IPS DF 6.9 (cell line): ENCODE results near the gene TNFRSF8.
"Not testable (repeated sequence)": the region's sequence is repeated elsewhere in the genome, so short reads cannot be mapped to it uniquely, and the experiment has no call there.

Source experiments
- DNase-seq: peaks from one replicate; pipeline ENCODE4 v3.0.0-alpha.2; 2013; ENCODE audit warnings: low read depth, low spot score
- H3K27ac ChIP-seq: one replicate; pipeline ENCODE4 v1.5.1; 2013; ENCODE audit warnings: low read length, control low read depth
- H3K27me3 ChIP-seq: 2 replicates; pipeline ENCODE4 v1.6.1; 2013; ENCODE audit warnings: mild to moderate bottlenecking, low read length; ENCODE audit not compliant: control insufficient read depth, insufficient read depth
- H3K36me3 ChIP-seq: 2 replicates; pipeline ENCODE4 v1.6.1; 2013; ENCODE audit warnings: low read length; ENCODE audit not compliant: control insufficient read depth, insufficient read depth
- H3K4me1 ChIP-seq: 2 replicates; pipeline ENCODE4 v1.6.1; 2013; ENCODE audit warnings: low read length; ENCODE audit not compliant: control insufficient read depth, insufficient read depth
- H3K4me3 ChIP-seq: 2 replicates; pipeline ENCODE4 v1.5.1; 2013; ENCODE audit warnings: mild to moderate bottlenecking, low read length
- H3K9me3 ChIP-seq: 2 replicates; pipeline ENCODE4 v1.6.1; 2013; ENCODE audit warnings: low read length, inconsistent platforms; ENCODE audit not compliant: control insufficient read depth, insufficient read depth
- WGBS: extraction: QIAGEN DNeasy Blood & Tissue Kit; methylation state at CpG from one replicate; pipeline ENCODE4 v1.1.7; 2013; ENCODE audit warnings: mixed read lengths, missing lambda C conversion rate; ENCODE audit not compliant: insufficient read length, insufficient coverage; 5-methylcytosine and 5-hydroxymethylcytosine counted together

TNFRSF8 gene

DNA sequence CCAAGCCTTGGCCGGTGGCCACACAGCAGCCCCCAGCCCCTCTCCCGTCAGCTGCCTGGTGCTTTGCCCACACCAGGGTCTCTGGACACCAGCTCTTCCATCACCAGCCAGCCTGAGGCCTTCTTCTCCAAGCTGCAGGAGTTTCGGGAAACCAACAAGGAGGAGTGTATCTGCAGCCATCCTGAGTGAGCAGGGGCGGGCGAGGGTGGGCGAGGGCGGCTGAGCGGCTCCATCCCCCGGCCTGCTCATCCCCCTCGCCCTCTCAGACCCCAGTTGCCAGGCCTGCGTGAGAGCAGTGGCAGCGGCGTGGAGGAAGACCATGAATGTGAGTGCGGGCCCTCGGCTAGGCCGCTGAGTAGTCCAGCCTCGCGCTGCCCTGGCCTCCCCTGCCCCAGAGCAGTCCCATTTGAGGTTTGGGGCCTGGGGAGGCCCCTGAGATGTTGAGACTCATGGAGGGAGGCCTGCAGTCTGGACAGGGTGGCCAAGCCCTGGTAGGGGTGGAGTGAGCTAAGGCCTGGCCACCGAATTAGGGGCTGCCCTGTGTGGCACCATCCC lies 34.1 kb upstream of the TNFRSF8 start:
- H3K4me3 ChIP-seq: no peak overlapping the region
- H3K27me3 ChIP-seq: no peaks in the 10 kb centered on the region
- H3K36me3 ChIP-seq: peaks cover 31% of the 10 kb centered on the region
- WGBS: no CpG with 5 or more reads among the region's 19 CpGs
- H3K4me1 ChIP-seq: no peaks in the 10 kb centered on the region
- no peak for DNase-seq
- no peaks in the 10 kb centered on the region for H3K9me3 ChIP-seq
- H3K27ac ChIP-seq: no peak overlapping the region

DNA sequence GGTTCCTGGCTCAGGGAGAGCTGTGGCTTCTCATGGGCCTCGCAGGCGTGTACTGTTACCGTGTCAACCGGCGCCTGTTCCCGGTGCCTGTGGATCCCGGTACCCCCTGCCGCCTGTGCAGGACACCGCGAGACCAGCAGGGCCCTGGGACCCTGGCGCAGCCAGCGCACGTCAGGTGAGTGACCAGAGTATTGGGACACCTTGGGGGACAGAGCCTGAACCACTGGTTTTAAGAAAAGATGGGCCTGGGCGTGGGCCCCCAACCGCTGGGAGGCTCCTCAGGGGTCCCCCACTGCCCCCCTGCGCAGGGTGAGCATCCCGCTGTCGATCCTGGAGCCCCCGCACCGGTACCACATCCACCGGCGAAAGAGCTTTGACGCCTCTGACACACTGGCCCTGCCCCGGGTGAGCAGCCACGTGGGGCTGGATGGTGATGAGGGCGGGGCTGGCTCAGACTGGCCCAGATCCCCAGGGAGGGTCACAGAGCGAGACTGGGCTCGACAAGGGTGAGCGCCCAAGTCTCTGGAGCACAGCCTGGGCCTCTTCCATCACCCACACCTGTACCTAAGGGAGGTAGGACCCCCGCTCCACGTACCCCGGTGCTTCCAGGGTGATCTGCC lies 33.3 kb upstream of the TNFRSF8 start:
- Histone ChIP-seq H3K4me3 (no peak overlapping the region), H3K27me3 (no peaks in the 10 kb centered on the region), H3K9me3 (no peaks in the 10 kb centered on the region), H3K27ac (no peak overlapping the region), H3K36me3 (peaks cover 29% of the 10 kb centered on the region), H3K4me1 (no peaks in the 10 kb centered on the region)
- no peak for DNase-seq
- no CpG with 5 or more reads among the region's 32 CpGs for WGBS

DNA sequence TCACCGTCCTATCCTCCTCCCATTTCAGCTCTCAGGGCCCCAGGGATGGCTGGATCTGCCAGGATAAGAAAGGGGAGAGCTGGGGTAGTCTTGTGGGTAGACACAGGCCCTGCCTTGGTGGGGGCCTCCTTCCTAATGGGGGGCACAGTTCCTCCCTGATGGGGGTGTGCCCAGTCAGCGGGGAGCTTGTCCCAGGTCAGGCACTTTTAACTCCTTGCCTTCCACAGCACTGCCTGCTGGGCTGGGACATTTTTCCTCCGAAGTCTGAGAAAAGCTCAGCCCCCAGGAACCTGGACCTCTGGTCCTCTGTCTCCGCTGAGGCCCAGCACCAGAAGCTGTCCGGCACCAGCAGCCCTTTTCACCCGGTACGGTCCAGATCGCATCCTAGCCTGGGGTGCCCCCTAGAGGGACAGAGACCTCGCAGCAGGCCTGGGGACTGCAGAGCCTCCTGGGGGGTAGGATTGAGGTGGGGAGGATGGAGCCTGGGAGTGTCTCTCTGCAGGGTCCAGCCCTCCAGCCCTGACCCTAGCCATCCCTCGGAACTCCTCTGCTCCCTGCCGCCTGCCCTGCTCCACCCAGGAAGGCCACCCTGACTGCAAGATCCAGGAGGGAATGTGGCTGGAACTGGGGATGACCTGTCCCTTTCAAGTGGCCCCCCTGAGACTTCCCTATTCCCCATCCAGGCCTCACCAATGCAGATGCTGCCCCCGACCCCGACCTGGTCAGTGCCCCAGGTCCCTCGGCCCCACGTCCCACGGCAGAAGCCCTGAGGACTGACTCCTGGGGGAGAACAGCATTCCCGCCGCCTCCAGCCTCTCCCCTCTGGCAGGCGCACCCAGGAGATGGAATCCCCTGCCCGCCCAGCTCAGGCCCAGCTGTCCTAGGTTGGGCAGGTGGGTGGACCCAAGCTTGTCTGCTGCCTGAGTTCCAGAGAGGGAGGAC lies 31.8 kb upstream of the TNFRSF8 start:
- H3K4me1 ChIP-seq: no peaks in the 10 kb centered on the region
- H3K4me3 ChIP-seq: no peak overlapping the region
- no peaks in the 10 kb centered on the region for H3K27me3 ChIP-seq
- WGBS: no CpG with 5 or more reads among the region's 20 CpGs
- no peak for DNase-seq
- no peak overlapping the region for H3K27ac ChIP-seq
- peaks cover 27% of the 10 kb centered on the region for H3K36me3 ChIP-seq
- H3K9me3 ChIP-seq: no peaks in the 10 kb centered on the region

DNA sequence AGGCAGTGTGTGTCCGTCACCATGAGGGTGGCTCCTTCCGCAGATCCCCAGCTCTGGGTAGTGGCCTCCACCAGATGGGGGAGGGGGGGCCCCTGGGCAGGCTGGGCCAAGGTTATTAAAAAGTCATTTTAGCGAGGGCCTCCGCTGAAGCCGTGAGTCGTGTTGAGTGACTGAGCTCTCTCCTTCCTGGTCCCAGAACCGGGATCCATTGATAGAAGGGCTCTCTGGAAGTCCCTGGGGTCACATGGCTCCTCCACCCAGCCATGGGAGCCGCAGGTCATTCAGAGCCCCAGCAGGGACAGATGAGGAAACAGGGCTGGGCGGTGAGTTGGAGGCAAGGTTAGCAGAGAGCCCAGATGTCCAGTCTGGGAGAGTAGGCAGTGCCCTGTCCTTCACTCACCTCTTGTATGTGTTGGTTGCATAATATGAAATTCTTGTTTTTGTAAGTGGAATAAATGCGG lies 30.9 kb upstream of the TNFRSF8 start:
- no peak overlapping the region for H3K4me3 ChIP-seq
- WGBS: no CpG with 5 or more reads among the region's 10 CpGs

DNA sequence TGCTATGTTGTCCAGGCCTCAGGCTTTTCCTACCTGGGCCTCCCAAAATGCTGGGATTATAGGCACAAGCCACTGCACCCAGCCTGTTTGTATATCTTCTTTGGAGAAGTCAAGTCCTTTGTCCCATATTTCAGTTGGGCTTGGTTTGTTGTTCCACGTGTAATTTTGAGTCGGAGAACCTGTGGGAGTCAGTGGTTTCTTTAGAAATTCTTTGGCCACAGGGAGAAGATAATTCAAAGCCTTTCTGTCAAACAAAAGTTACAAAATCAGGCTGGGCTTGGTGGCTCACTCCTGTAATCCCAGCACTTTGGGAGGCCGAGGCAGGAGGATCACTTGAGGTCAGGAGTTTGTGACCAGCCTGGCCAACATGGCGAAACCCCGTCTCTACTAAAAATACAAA lies 29.7 kb upstream of the TNFRSF8 start:
- not testable (repeated sequence) for H3K27me3 ChIP-seq, H3K4me3 ChIP-seq, H3K9me3 ChIP-seq, DNase-seq, H3K4me1 ChIP-seq, H3K27ac ChIP-seq
- no CpG with 5 or more reads among the region's 5 CpGs for WGBS
- H3K36me3 ChIP-seq: peaks cover 22% of the 10 kb centered on the region

More for the DNA sequence above, 30.9 kb upstream of the TNFRSF8 start:
- Histone ChIP-seq H3K27me3 (no peaks in the 10 kb centered on the region), H3K36me3 (peaks cover 26% of the 10 kb centered on the region), H3K27ac (no peak overlapping the region), H3K9me3 (no peaks in the 10 kb centered on the region), H3K4me1 (no peaks in the 10 kb centered on the region)
- no peak for DNase-seq

DNA sequence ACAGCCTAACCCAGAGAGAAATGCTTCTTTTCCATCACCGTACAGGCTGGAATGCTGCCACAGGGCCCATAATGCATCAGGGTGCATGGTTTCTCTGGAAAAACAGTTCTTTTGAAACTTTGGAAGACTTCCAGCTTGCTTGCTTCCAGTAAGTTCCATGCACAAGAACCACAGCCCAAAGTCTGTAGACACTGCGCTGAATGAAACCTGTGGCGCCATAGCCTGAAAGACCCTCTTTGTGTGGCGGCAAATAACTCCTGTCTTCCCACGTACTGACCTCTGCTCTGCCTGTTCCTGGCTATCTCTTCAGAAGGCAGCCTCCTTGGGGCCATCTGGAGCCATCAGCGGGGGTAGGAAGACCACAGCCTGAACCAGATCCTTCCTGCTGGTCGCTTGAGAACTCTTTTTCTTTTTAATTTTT lies 28.7 kb upstream of the TNFRSF8 start:
- H3K4me3 ChIP-seq: no peak overlapping the region
- no peak for DNase-seq
- WGBS: no CpG with 5 or more reads among the region's 7 CpGs

DNA sequence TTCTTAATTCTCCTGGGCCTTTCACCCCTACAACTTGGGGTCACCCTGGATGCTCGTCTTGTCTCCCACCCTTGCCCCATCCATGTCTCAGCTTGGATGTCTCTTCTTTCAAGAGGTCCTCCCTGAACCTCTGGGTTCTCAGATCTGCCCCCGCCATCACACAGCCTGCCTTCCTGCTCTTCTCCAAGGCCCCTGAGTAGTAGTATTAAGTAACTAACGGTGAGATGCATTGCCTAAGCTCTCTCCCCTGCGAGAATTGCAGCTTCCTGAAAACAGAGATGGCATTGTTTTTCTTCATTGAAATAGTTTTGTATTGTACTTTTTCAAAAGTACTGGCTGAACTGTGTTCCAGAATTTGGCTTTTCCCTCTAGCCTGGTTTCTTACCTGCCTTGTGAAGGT lies 27.8 kb upstream of the TNFRSF8 start:
- no peak for DNase-seq
- Histone ChIP-seq H3K4me1 (no peaks in the 10 kb centered on the region), H3K36me3 (peaks cover 14% of the 10 kb centered on the region), H3K27ac (no peak overlapping the region), H3K9me3 (no peaks in the 10 kb centered on the region), H3K27me3 (no peaks in the 10 kb centered on the region), H3K4me3 (no peak overlapping the region)
- no CpG with 5 or more reads among the region's 4 CpGs for WGBS

More for the DNA sequence above, 28.7 kb upstream of the TNFRSF8 start:
- Histone ChIP-seq H3K4me1 (no peaks in the 10 kb centered on the region), H3K27ac (no peak overlapping the region), H3K27me3 (no peaks in the 10 kb centered on the region), H3K9me3 (no peaks in the 10 kb centered on the region), H3K36me3 (peaks cover 18% of the 10 kb centered on the region)

DNA sequence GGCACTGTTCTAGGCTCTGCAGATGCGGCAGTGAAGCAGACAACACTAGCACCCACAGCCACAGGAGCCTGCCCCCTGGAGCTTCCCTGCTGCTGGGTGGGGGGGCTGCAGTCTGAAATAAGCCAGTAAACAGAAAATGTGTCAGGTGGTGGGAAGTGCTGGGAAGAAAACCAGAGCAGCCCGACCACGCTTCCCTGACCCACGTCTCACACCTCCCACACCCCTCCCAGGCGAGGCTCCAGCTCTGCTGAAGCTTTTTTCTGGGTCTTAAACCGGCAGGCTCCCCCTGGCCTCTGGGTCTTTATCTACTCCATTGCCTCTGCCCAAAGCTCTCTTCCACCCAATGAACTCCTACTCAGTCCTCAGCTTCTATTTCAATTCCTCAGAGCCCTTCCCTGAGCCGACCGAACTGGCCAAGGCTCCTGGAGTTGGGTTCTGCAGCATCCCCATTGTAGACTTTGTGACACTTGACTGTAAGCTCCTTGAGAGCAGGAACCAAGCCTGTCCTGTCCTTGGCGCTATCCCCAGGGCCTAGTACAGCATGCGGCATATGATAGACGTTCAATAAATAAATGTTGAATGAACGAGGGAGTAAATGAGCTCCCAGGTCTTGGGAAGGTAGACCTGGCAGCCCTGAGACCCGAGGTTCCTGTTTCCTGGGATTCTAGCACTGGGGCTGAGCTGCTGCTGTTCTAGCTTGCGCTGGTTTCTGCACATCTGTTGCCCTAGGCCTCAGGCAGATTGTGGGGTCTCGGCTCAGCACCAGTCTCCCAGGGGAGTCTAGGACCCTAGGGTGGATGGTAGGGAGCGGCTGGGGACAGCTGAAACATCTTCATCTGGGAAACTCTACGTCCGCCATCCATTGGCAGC lies 25.4 kb upstream of the TNFRSF8 start:
- no peaks in the 10 kb centered on the region for H3K27me3 ChIP-seq
- H3K9me3 ChIP-seq: no peaks in the 10 kb centered on the region
- no peak overlapping the region for H3K27ac ChIP-seq
- WGBS: no CpG with 5 or more reads among the region's 18 CpGs
- no peaks in the 10 kb centered on the region for H3K36me3 ChIP-seq
- H3K4me1 ChIP-seq: no peaks in the 10 kb centered on the region
- H3K4me3 ChIP-seq: no peak overlapping the region
- DNase-seq: no peak

DNA sequence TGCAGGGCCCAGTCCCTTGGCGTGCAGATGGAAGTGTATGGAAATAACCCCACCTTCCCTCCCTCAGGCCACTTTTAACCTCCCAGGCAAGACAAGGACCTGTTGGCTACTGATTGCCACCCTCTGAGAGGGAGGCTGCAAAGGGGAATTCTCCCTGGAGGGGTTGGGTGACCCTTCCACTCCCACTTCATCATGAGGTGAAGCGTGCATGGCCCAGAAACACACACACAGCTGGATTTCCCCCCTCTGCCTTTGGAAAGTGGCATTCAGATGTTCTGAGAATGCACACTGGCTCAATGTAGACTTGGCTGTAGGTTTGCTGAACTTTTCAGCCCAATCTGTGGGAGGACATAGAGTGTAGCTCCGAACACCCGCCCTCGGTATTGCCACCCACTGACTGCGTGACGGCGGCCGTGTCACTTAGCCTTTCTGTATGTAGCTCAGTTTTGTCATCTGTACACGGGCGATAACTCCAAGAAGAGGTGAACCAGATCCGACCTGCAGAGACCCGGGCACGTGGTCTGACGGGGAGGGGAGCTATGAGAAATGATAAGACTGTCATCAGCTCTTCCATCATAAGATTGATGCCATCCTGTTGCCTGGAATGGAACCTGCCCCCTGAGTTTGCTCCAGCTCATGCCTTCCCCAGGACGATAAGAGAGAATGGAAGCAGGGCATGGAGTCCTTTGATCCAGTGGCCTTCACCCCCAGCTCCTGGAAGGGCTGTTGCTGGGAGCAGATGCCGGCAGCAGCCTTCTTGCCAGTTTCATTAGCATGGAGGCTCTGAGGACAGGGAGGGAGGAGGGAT lies 24.5 kb upstream of the TNFRSF8 start:
- H3K27me3 ChIP-seq: no peaks in the 10 kb centered on the region
- WGBS: no CpG with 5 or more reads among the region's 17 CpGs
- DNase-seq: no peak
- no peaks in the 10 kb centered on the region for H3K4me1 ChIP-seq
- H3K4me3 ChIP-seq: no peak overlapping the region
- H3K9me3 ChIP-seq: no peaks in the 10 kb centered on the region
- no peaks in the 10 kb centered on the region for H3K36me3 ChIP-seq
- no peak overlapping the region for H3K27ac ChIP-seq
